ENCODE measurements around the gene PML.
"Not testable (repeated sequence)": the region's sequence is repeated elsewhere in the genome, so short reads cannot be mapped to it uniquely, and the experiment has no call there.

PML gene

GRCh38 chr15:74063425-74064146, 69.1 kb downstream of the PML start:
- not testable (repeated sequence) for DNase-seq

GRCh38 chr15:74064183-74064582, 69.7 kb downstream of the PML start:
- DNase-seq = not testable (repeated sequence)

- not testable (repeated sequence) for DNase-seq
Observed at GRCh38 chr15:74064822-74065221, 70.3 kb downstream of the PML start.

GRCh38 chr15:74065684-74066411, 71.3 kb downstream of the PML start:
- not testable (repeated sequence) for DNase-seq

GRCh38 chr15:74071645-74072044, 77.1 kb downstream of the PML start:
- DNase-seq = not testable (repeated sequence)

GRCh38 chr15:74072132-74072531, 77.6 kb downstream of the PML start:
- DNase-seq = not testable (repeated sequence)

GRCh38 chr15:74072614-74073337, 78.3 kb downstream of the PML start:
- not testable (repeated sequence) for DNase-seq

- not testable (repeated sequence) for DNase-seq
Observed at GRCh38 chr15:74075781-74076180, 81.3 kb downstream of the PML start.

- DNase-seq = not testable (repeated sequence)
Observed at GRCh38 chr15:74082450-74082849, 87.9 kb downstream of the PML start, which contains the start of gene GOLGA6A. GOLGA6A (minus strand) TSS chr15:74082550; CDS start chr15:74082509, 41 bp downstream.

GRCh38 chr15:74094567-74094966, 100.1 kb downstream of the PML start:
- not testable (repeated sequence) for DNase-seq

- DNase-seq = not testable (repeated sequence)
Observed at GRCh38 chr15:74095610-74096009, 101.1 kb downstream of the PML start.

GRCh38 chr15:74096753-74097474, 102.4 kb downstream of the PML start:
- DNase-seq = not testable (repeated sequence)

Measured in NCI-H187 (cell line).